Body of pancreas (tissue), 4 donors: ENCODE results near the gene FCRL1.

Source experiments
- CTCF ChIP-seq, 7 experiments: fragments of 450-650 bp in 4 of 7; fragments of 200-600 bp in 3 of 7; sonication (generic) in 3 of 7; IDR thresholded peaks; one replicate each; pipeline ENCODE4 v1.5.1; 2016 to 2019; ENCODE audit warnings: antibody characterized with exemption in 7 of 7
- POLR2A ChIP-seq, 3 donors: fragments of 450-650 bp; IDR thresholded peaks; one replicate each; pipeline ENCODE4 v1.6.1; 2016; ENCODE audit warnings: antibody characterized with exemption in 3 of 3, mild to moderate bottlenecking in 2 of 3

GRCh38 chr1:157748262-157748817, 71.6 kb downstream of the FCRL1 start:
- TF ChIP-seq CTCF (IDR thresholded peaks at IDR 0.05), result no peak
- TF ChIP-seq POLR2A (IDR thresholded peaks at IDR 0.05), result no peak
